Activated T-cell treated with anti-CD3 and anti-CD28 coated beads, Interleukin-2, amount 50 U/mL, for 72 hours (primary cell): ENCODE measurements around the gene RBM19. TPM values are rescaled to one million over a fixed set of nuclear protein-coding genes. Genes with fewer than 3 reads are reported as not detected.

ENCODE experiments used
- ATAC-seq, 2 donors: fragments of 150-1000 bp; cut with Tn5 transposase; replicated peaks in 1 of 2; 2 replicates each; pipeline ENCODE4 v1.10.0; 2021; ENCODE audit warnings: moderate library complexity in 2 of 2, mild to moderate bottlenecking in 1 of 2
- DNase-seq, 2 donors: peaks; one replicate each; pipeline ENCODE4 v3.0.0; 2021 to 2022; ENCODE audit warnings: mixed read lengths in 1 of 2
- H3K27ac Mint-ChIP-seq: one replicate; pipeline ENCODE4 v1.8.0; 2022; ENCODE audit warnings: mild to moderate bottlenecking, moderate library complexity, mixed read lengths
- H3K27me3 Mint-ChIP-seq: one replicate; pipeline ENCODE4 v1.8.0; 2022; ENCODE audit warnings: low read depth, mixed read lengths
- H3K36me3 Mint-ChIP-seq, 2 donors: one replicate each; pipeline ENCODE4 v1.8.0; 2022; ENCODE audit warnings: mixed read lengths in 2 of 2, mild to moderate bottlenecking in 1 of 2; ENCODE audit not compliant: insufficient read depth in 2 of 2
- H3K4me1 Mint-ChIP-seq: one replicate; pipeline ENCODE4 v1.8.0; 2022; ENCODE audit warnings: low read depth, mixed read lengths
- H3K4me3 Mint-ChIP-seq, 2 donors: one replicate each; pipeline ENCODE4 v1.8.0; 2022; ENCODE audit warnings: mild to moderate bottlenecking in 2 of 2, mixed read lengths in 2 of 2, moderate library complexity in 2 of 2
- H3K9me3 Mint-ChIP-seq, 2 donors: one replicate each; pipeline ENCODE4 v1.8.0; 2022; ENCODE audit warnings: mixed read lengths in 2 of 2
- total RNA-seq, 2 donors: library from RNA; stranded (reverse); gene quantifications; one replicate each; pipeline ENCODE4 v1.2.3, GENCODE V29; 2022

The RBM19 gene
- total RNA-seq, 2 donors from 2014 or later, result 76.2 to 84.8 TPM

DNA sequence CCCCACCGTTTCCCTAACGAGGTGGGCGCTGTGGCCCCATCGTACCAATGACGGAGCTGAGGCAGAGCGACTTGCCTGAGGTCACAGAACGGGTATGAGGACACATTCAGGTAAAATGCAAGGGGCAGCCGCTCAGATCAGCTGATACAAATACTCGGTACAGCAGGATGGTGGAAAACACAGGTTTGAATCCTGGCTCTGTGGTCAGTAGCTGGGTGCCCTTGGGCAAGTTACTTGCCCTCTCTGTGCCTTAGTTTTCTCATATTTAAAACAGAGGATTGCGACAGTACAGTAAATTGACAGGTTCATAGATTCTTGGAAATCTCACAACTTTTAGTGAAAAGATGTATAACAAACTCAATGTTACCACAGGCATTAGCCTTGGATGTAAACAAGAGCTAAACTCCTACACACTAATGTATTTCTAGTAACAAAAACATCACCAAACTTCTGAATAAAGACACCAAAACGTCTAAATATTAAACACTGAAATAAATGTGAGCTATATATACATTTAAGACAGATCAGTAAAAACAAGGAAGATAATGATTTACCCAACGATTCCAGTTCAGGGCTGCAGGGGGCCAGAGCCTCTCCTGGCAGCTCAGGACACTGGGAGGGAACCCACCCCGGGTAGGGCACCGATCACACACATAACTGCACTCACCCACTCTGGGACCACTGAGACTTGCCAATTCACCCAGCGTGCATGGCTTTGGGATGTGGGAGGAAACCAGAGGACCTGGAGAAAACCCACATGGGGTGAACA is 128.4 kb downstream of the RBM19 start:
- Mint-ChIP-seq H3K4me3 (no peak overlapping the region), H3K27ac (no peak overlapping the region), H3K9me3 (no peaks in the 10 kb centered on the region), H3K36me3 (peaks cover 0 to 3% of the 10 kb centered on the region in 2 donors), H3K27me3 (no peaks in the 10 kb centered on the region), H3K4me1 (no peaks in the 10 kb centered on the region)
- DNase-seq, result no peak
- ATAC-seq, result no peak

DNA sequence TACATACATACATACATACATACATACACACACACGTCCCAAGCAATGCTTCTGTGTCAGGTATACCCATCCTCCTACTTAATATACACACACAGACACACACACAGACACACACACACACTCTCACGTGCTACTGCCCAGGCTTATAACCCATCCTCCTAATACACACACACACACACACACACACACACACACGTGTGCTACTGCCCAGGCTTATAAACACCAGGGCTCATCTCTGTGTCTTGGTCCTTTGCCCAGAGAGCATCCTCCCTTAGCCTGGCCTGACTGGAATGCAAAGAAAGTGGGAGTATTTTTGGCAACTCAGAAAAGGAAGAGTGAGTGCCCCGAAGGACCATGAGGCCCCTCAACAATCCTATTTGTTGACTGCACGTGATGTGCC is 129.0 kb downstream of the RBM19 start:
- Mint-ChIP-seq H3K27me3 (no peaks in the 10 kb centered on the region), H3K27ac (no peak overlapping the region), H3K4me3 (no peak overlapping the region), H3K4me1 (no peaks in the 10 kb centered on the region), H3K9me3 (no peaks in the 10 kb centered on the region), H3K36me3 (no peaks in the 10 kb centered on the region)
- ATAC-seq (no peak), DNase-seq (no peak)

DNA sequence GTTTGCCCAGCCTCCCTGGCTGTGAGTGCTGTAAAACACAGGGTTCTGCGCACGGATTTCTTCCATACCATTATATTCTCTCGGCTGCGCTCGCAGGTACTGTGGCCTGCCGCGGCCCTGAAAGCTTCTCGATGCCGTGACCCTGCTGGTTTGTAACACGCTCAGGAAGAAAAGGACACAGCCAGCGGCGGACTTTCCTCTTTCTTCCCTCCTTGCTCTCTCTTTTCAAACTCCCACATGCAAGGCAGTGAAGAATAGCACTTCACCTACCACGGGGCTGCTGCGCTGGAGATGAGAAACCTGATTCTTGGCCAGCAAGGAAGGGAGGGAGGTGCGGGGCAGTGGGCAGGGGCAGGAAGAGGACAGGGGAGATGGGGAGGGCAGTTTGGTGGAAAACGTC is 130.2 kb downstream of the RBM19 start:
- DNase-seq (no peak), ATAC-seq (no peak)
- Mint-ChIP-seq H3K27ac (no peak overlapping the region), H3K27me3 (no peaks in the 10 kb centered on the region), H3K4me1 (no peaks in the 10 kb centered on the region), H3K4me3 (no peak overlapping the region), H3K9me3 (no peaks in the 10 kb centered on the region), H3K36me3 (no peaks in the 10 kb centered on the region)

DNA sequence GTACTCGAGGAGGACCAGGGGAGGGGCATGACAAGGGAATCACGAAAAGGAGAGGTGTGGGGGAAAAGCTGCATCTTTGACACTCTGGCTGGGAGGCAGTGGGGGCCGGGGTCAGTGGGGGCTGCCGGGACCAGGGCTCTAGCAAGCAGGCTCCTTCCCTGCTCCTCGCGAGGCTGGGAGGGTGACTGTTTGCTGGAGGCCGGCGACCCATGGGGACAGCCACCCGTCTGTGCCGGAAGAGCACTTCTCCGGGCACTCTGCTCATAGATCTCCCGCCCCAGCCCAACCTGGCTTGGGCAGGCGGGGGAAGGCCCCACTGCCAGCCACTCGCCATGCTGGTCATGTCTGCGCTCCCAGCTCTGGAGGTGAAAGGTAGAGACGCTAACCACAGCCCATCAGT is 130.7 kb downstream of the RBM19 start:
- no peaks in the 10 kb centered on the region for H3K27me3 Mint-ChIP-seq
- H3K9me3 Mint-ChIP-seq, result no peaks in the 10 kb centered on the region
- no peaks in the 10 kb centered on the region for H3K36me3 Mint-ChIP-seq
- no peak overlapping the region for H3K27ac Mint-ChIP-seq
- H3K4me1 Mint-ChIP-seq, result no peaks in the 10 kb centered on the region
- no peak overlapping the region for H3K4me3 Mint-ChIP-seq
- DNase-seq, result no peak
- no peak for ATAC-seq

DNA sequence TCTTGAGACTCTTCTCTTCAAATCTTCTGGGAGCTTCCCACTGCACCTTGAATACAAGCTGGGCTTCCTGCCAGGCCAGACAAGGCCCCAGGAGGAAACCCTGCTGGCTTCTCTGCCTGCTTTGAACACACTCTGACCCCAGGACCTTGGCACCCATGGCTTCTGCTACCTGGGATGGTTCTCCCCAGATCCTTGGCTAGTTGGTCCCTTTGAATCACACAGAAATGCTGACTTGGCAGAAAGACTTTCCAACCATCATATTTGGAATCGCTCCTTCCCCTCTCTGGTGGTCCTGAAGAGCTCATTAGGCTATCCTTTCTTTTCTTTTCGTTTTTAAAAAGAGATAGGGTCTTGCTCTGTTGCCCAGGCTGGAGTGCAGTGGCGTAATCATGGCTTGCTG is 132.7 kb downstream of the RBM19 start:
- no peak overlapping the region for H3K4me3 Mint-ChIP-seq
- DNase-seq (no peak), ATAC-seq (no peak)
- H3K36me3 Mint-ChIP-seq, result no peaks in the 10 kb centered on the region
- H3K4me1 Mint-ChIP-seq, result no peaks in the 10 kb centered on the region
- no peaks in the 10 kb centered on the region for H3K27me3 Mint-ChIP-seq
- H3K27ac Mint-ChIP-seq, result no peak overlapping the region
- H3K9me3 Mint-ChIP-seq, result no peaks in the 10 kb centered on the region

DNA sequence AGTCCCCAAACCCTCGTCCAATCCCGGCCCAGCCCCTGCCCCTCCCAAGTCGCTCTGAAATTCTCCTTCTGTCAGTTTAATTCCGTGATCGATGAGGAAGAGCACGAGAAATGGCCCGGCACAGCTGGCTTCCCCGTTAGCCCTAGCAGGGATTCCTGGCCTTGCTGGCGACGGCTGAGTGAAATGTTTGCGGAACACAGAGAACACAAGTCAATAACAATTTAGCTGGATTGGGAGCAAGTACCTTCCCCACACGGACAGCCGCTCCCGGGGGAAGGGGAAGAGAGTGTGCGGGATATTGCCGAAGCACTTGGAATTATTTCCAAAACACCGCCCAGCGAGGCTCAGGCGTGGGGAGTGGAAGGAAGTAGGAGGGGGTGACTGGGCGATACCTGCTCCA is 134.6 kb downstream of the RBM19 start:
- ATAC-seq (no peak), DNase-seq (no peak)
- H3K9me3 Mint-ChIP-seq, result no peaks in the 10 kb centered on the region
- no peaks in the 10 kb centered on the region for H3K36me3 Mint-ChIP-seq
- H3K27ac Mint-ChIP-seq, result no peak overlapping the region
- H3K4me3 Mint-ChIP-seq, result no peak overlapping the region
- no peaks in the 10 kb centered on the region for H3K4me1 Mint-ChIP-seq
- H3K27me3 Mint-ChIP-seq, result no peaks in the 10 kb centered on the region

DNA sequence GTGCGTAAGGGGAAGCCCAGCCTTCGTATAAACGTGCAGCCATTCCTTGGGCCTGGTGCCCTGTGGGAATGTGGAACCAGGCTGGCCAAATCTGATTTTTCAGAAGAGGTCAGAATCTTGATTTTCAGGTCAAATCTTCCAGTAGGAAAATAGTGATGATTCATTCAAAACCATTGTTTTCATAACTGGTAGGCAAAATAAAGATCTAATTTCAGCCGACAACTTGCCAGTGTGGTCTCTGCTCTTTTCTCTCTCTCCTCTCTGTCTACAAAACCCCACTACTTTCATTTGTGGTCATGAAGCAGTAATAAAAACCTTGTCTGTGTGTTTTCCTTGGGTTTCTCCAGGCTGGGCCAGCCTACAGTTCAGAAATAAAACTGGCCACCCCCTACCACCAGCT is 135.1 kb downstream of the RBM19 start:
- no peak overlapping the region for H3K27ac Mint-ChIP-seq
- H3K4me3 Mint-ChIP-seq, result no peak overlapping the region
- no peaks in the 10 kb centered on the region for H3K36me3 Mint-ChIP-seq
- ATAC-seq (no peak), DNase-seq (no peak)
- no peaks in the 10 kb centered on the region for H3K9me3 Mint-ChIP-seq
- H3K27me3 Mint-ChIP-seq, result no peaks in the 10 kb centered on the region
- H3K4me1 Mint-ChIP-seq, result no peaks in the 10 kb centered on the region

DNA sequence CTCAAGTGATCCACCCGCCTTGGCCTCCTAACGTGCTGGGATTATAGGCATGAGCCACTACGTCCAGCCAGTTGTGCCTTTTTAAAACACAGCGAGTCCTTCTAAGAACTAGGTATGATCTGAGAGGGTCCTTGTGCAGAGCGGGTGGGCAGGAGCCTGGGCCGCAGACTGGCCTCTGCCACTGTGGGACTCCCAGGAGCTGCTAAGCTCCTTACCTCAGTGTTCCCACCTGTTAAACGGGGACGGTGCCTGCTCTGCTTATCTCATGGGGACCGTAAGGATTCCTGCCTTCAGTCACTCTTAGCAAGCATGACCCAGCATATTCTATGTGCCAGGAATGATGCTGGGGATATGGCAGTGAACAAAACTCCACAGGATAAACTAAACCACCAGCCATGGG is 136.9 kb downstream of the RBM19 start:
- H3K9me3 Mint-ChIP-seq, result no peaks in the 10 kb centered on the region
- no peak for ATAC-seq
- no peaks in the 10 kb centered on the region for H3K4me1 Mint-ChIP-seq
- H3K36me3 Mint-ChIP-seq, result no peaks in the 10 kb centered on the region
- no peak for DNase-seq
- H3K27ac Mint-ChIP-seq, result no peak overlapping the region
- no peaks in the 10 kb centered on the region for H3K27me3 Mint-ChIP-seq
- H3K4me3 Mint-ChIP-seq, result no peak overlapping the region

DNA sequence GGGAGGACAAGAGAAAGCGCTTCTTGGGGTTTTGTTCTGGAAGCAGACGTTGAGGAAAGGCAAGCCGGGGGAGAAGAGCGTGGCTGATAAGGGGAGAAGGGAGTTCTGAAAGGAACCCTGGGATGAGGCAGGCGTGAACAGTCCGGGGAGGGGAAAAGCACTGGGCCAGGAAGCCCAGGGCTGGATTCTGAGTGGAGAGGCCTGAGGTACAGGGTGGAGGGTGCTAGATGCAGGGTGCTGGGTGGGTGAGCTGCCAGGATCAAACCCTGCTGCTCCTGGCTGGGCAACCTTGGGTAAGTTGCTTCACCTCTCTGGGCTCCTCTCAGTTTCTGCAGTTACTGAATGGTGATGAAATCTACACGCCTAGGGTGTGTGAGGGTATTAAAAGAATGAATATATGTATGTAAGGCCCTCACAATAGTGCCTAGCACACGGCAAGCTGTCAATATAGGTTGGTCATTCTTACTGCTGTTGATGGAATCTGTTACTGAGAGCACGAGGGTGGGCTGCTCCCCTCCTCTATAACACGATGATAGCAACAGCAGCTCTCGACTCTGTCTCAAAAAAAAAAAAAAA is 138.5 kb downstream of the RBM19 start:
- Mint-ChIP-seq H3K4me3 (no peak overlapping the region), H3K27me3 (no peaks in the 10 kb centered on the region), H3K36me3 (no peaks in the 10 kb centered on the region), H3K27ac (no peak overlapping the region), H3K9me3 (no peaks in the 10 kb centered on the region), H3K4me1 (no peaks in the 10 kb centered on the region)
- DNase-seq (no peak), ATAC-seq (no peak)

DNA sequence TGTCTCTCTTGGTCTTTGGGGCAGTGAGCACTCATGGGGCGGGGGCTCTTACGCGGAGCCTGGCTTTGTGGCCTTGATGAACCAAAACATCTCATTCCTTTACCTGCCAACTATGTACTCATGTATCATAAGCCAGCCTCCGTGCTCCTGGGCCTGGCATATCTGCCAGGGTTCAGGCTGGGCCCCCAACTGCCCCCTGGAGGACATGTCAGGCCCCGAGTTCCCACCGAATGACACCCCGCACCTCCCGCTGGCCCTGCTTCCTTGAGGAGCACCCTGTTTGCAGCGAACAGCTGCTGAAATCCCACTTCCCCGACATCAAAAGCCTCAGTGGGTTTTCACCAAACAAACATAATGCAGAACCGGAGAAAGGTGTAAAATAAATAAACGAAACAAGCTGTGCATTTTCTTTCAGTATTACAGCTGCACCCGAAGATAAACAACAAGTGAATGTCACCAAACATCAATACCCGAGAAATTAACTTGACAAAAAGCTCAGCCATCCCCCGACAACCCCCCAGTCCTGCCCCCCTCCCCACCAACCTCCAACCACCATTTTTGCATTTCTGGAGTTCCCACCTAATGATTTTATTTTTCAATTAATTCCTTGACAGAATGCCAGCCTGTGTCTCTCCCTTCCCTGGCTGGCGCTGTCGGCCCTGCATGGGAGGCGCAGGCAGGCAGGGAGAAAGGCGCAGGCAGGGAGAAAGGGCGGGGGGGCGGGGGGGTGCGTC is 139.2 kb downstream of the RBM19 start:
- Mint-ChIP-seq H3K4me1 (no peaks in the 10 kb centered on the region), H3K36me3 (no peaks in the 10 kb centered on the region), H3K27ac (no peak overlapping the region), H3K9me3 (no peaks in the 10 kb centered on the region), H3K27me3 (no peaks in the 10 kb centered on the region), H3K4me3 (no peak overlapping the region)
- DNase-seq, result no peak
- ATAC-seq, result no peak

DNA sequence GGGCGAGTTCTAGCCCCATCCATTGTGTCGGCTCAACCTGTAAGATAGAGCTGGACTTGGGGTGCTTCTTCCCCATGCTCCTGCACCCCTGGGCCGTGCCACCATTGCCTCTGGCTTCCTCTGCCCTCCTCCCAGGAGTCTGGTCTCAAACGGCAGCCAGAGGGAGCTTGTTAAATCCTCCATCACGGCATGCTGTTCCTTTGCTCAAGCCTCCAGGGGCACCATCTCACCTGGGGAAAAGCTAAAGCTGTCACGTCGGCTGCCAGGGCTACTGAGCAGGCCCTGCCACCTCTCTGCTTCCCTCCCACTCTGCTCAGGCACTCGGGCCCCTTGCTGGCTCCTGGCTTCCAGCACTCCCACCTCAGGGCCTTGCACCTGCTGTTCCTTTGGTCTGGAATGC is 140.4 kb downstream of the RBM19 start:
- Mint-ChIP-seq H3K9me3 (no peaks in the 10 kb centered on the region), H3K27me3 (no peaks in the 10 kb centered on the region), H3K27ac (no peak overlapping the region), H3K4me3 (no peak overlapping the region), H3K4me1 (no peaks in the 10 kb centered on the region), H3K36me3 (no peaks in the 10 kb centered on the region)
- DNase-seq (no peak), ATAC-seq (no peak)

DNA sequence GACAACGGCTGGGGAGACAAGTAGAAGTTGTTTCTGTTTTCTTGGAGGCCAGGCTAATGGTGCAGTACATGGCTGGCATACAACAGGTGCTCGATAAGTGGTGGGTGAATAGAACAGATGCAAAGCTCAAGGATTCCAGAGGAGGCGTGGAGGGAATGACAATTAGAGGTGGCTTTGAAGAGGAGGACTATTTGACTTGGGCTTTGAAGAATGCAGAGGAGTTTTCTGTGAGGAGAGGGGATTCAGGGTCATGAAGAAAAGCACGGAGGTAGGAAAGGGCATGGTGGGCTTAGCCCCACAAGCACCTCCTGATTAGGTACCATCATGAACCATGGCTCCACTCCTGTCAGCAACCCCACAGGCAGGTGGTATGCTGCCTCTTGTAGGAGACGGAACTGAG is 142.3 kb downstream of the RBM19 start:
- Mint-ChIP-seq H3K36me3 (no peaks in the 10 kb centered on the region), H3K9me3 (no peaks in the 10 kb centered on the region), H3K4me3 (no peak overlapping the region), H3K27me3 (no peaks in the 10 kb centered on the region), H3K27ac (no peak overlapping the region), H3K4me1 (no peaks in the 10 kb centered on the region)
- ATAC-seq, result no peak
- DNase-seq, result no peak

DNA sequence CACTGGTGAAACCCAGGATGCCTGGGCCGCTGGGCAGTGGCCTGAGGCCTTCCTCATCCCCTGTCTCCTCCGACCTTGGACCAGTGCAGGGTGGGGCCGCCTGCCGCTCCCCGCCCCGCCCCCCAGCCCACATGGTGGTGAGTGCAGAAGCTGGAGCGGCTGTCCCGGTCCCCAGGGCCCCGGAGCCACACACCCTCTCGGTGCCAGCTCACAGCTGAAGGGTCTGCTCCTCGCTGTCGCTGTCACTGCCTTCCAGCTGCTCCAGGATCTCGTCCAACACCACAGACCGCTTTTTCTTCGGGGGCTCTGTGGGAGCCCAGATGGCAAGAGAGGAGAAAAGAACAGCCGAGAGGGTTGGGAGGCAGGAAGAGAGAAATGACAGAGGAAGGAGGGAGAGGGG is 143.1 kb downstream of the RBM19 start:
- H3K27me3 Mint-ChIP-seq, result no peaks in the 10 kb centered on the region
- ATAC-seq (no peak), DNase-seq (no peak)
- no peak overlapping the region for H3K27ac Mint-ChIP-seq
- no peaks in the 10 kb centered on the region for H3K4me1 Mint-ChIP-seq
- H3K9me3 Mint-ChIP-seq, result no peaks in the 10 kb centered on the region
- H3K36me3 Mint-ChIP-seq, result no peaks in the 10 kb centered on the region
- H3K4me3 Mint-ChIP-seq, result no peak overlapping the region
